ENCODE data around the gene SLC28A1. TPM values are rescaled to one million over a fixed set of nuclear protein-coding genes. Genes with fewer than 3 reads are reported as not detected.
A peak's percentile ranks its signal among the peaks of the same experiment; 100 is the strongest.

The SLC28A1 gene
- total RNA-seq, 1 experiment from 2014 or later: 0.13 TPM

- WGBS (ENCODE audit: extremely low coverage, insufficient read length, low lambda C conversion rate): no CpG with 5 or more reads among the region's 2 CpGs
Measured at GRCh38 chr15:84913360-84913723, 28.9 kb downstream of the SLC28A1 start.

More at GRCh38 chr15:84913360-84913723, 28.9 kb downstream of the SLC28A1 start:
- Histone ChIP-seq H3K14ac (ENCODE audit: insufficient read depth, low read length) (peak overlapping the region; percentile 13; the same call in 1 of the 2 replicates), H3K9me3 (ENCODE audit: control insufficient read depth, low read depth, low read length) (no peaks in the 10 kb centered on the region), H2AFZ (ENCODE audit: low read length) (no peak overlapping the region), H3K79me2 (ENCODE audit: insufficient read depth, low read length) (no peaks in the 10 kb centered on the region), H3K4ac (ENCODE audit: low read depth, low read length) (no peak overlapping the region), H3K23ac (ENCODE audit: insufficient read length, low read depth, low read length) (no peak overlapping the region), H2BK12ac (ENCODE audit: insufficient read length, low read depth, low read length) (no peak overlapping the region), H3K79me1 (ENCODE audit: insufficient read depth, low read depth, low read length, poor library complexity, severe bottlenecking) (no peaks in the 10 kb centered on the region), H2BK5ac (ENCODE audit: insufficient read length, low read length) (no peak overlapping the region), H2BK20ac (ENCODE audit: low read depth, low read length, poor library complexity, severe bottlenecking) (no peak overlapping the region), H2BK120ac (ENCODE audit: low read depth, low read length, poor library complexity, severe bottlenecking) (no peak overlapping the region), H3K23me2 (ENCODE audit: insufficient read length, low read depth, low read length, poor library complexity, severe bottlenecking) (no peaks in the 10 kb centered on the region), H3K4me1 (ENCODE audit: insufficient read depth, low read length) (no peaks in the 10 kb centered on the region), H4K5ac (ENCODE audit: insufficient read length, low read depth, low read length) (no peak overlapping the region), H3K27ac (ENCODE audit: insufficient read length, low read depth, low read length) (no peak overlapping the region), H4K20me1 (ENCODE audit: control insufficient read depth, insufficient read depth, insufficient read length) (no peaks in the 10 kb centered on the region), H4K91ac (ENCODE audit: insufficient read length, low read depth, low read length) (no peak overlapping the region), H2BK15ac (ENCODE audit: low read depth, low read length) (no peak overlapping the region), H3K4me2 (ENCODE audit: insufficient read depth, insufficient read length, low read length) (no peak overlapping the region), H4K8ac (replicated peaks; ENCODE audit: insufficient read length, low read depth, low read length) (no peak overlapping the region), H3K27me3 (ENCODE audit: insufficient read depth, low read length) (no peaks in the 10 kb centered on the region), H2AK5ac (ENCODE audit: insufficient read length, low read length) (no peak overlapping the region), H3K18ac (ENCODE audit: insufficient read length, low read depth, low read length) (no peak overlapping the region), H3K9ac (ENCODE audit: extremely low read depth, insufficient read length, low read length) (no peak overlapping the region), H3T11ph (ENCODE audit: low read length) (no peak overlapping the region), H3K56ac (ENCODE audit: insufficient read length, low read depth, low read length) (no peak overlapping the region)
- Mint-ChIP-seq H3K4me3 (no peak overlapping the region), H3K27me3 (ENCODE audit: low read depth) (no peaks in the 10 kb centered on the region), H3K9me3 (no peaks in the 10 kb centered on the region; a peak in 2 of 5 replicates), H3K4me1 (peaks cover 8 to 14% of the 10 kb centered on the region in 2 experiments), H3K27ac (no peak overlapping the region), H3K36me3 (ENCODE audit: insufficient read depth in 1 of 3, low read depth in 3 of 3) (no peaks in the 10 kb centered on the region)
- DNase-seq: no peak
- TF ChIP-seq, protein P1, sequence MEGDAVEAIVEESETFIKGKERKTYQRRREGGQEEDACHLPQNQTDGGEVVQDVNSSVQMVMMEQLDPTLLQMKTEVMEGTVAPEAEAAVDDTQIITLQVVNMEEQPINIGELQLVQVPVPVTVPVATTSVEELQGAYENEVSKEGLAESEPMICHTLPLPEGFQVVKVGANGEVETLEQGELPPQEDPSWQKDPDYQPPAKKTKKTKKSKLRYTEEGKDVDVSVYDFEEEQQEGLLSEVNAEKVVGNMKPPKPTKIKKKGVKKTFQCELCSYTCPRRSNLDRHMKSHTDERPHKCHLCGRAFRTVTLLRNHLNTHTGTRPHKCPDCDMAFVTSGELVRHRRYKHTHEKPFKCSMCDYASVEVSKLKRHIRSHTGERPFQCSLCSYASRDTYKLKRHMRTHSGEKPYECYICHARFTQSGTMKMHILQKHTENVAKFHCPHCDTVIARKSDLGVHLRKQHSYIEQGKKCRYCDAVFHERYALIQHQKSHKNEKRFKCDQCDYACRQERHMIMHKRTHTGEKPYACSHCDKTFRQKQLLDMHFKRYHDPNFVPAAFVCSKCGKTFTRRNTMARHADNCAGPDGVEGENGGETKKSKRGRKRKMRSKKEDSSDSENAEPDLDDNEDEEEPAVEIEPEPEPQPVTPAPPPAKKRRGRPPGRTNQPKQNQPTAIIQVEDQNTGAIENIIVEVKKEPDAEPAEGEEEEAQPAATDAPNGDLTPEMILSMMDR (conservative IDR thresholded peaks at IDR 0.05): no peak

Data from H9 (cell line).